HG03135 (cell line): Measurements from ENCODE around the gene DCANP1.

Experiments used
- ATAC-seq: cut with Tn5 transposase; IDR thresholded peaks from one replicate; pipeline ENCODE4 v1.9.1; 2021; ENCODE audit warnings: mild to moderate bottlenecking, moderate library complexity; ENCODE audit not compliant: unreplicated experiment

DCANP1 gene

GRCh38 chr5:135480511-135480910, 33.4 kb upstream of the DCANP1 start:
- ATAC-seq = no peak

GRCh38 chr5:135478938-135479337, 31.8 kb upstream of the DCANP1 start:
- ATAC-seq = no peak

GRCh38 chr5:135477613-135478066, 30.5 kb upstream of the DCANP1 start:
- no peak for ATAC-seq

- ATAC-seq = no peak
These were observed 29.8 kb upstream of the DCANP1 start for GRCh38 chr5:135476615-135477581.

GRCh38 chr5:135473956-135474670, 27.0 kb upstream of the DCANP1 start:
- ATAC-seq = no peak

- ATAC-seq = no peak
These were observed 25.0 kb upstream of the DCANP1 start for GRCh38 chr5:135472141-135472540.

GRCh38 chr5:135471726-135472125, 24.6 kb upstream of the DCANP1 start:
- no peak for ATAC-seq

- no peak for ATAC-seq
These were observed 22.8 kb upstream of the DCANP1 start for GRCh38 chr5:135469911-135470310.

- no peak for ATAC-seq
These were observed 21.4 kb upstream of the DCANP1 start for GRCh38 chr5:135468541-135468940.

GRCh38 chr5:135467871-135468485, 20.8 kb upstream of the DCANP1 start:
- no peak for ATAC-seq

- ATAC-seq = no peak
These were observed 20.0 kb upstream of the DCANP1 start for GRCh38 chr5:135467051-135467625.

GRCh38 chr5:135466178-135467050, 19.3 kb upstream of the DCANP1 start:
- ATAC-seq = peak; percentile 73

- no peak for ATAC-seq
These were observed 18.4 kb upstream of the DCANP1 start for GRCh38 chr5:135465391-135466122.

- ATAC-seq = no peak
These were observed 15.2 kb upstream of the DCANP1 start for GRCh38 chr5:135462304-135462703.

GRCh38 chr5:135461481-135462151, 14.5 kb upstream of the DCANP1 start:
- no peak for ATAC-seq

GRCh38 chr5:135460246-135461033, 13.3 kb upstream of the DCANP1 start:
- ATAC-seq = no peak

GRCh38 chr5:135458921-135459331, 11.8 kb upstream of the DCANP1 start:
- ATAC-seq = no peak

GRCh38 chr5:135458356-135458755, 11.2 kb upstream of the DCANP1 start:
- ATAC-seq = no peak
